Transverse colon (tissue), 4 donors: Measurements from ENCODE around the gene NHLRC4.
A peak's percentile ranks its signal among the peaks of the same experiment; 100 is the strongest.

Source experiments
- CTCF ChIP-seq, 5 experiments: fragments of 200-600 bp in 3 of 5; fragments of 450-650 bp in 2 of 5; sonication (generic) in 3 of 5; IDR thresholded peaks; 1 replicate in 2 of 5; 2 replicates in 3 of 5; pipeline ENCODE4 v1.5.1; 2016 to 2017; ENCODE audit warnings: antibody characterized with exemption in 5 of 5, inconsistent platforms in 3 of 5, mild to moderate bottlenecking in 2 of 5, moderate library complexity in 1 of 5
- EP300 ChIP-seq: sonication (generic); formaldehyde crosslinking; IDR thresholded peaks from one replicate; pipeline ENCODE4 v1.6.1; 2017; ENCODE audit warnings: antibody characterized with exemption, low read depth
- POLR2AphosphoS5 ChIP-seq, 3 donors: sonication (generic); formaldehyde crosslinking; IDR thresholded peaks; one replicate each; pipeline ENCODE4 v1.6.1; 2016; ENCODE audit warnings: antibody characterized with exemption in 3 of 3

- no peak for TF ChIP-seq CTCF (IDR thresholded peaks at IDR 0.05)
- no peak for TF ChIP-seq EP300
- TF ChIP-seq POLR2AphosphoS5 (IDR thresholded peaks at IDR 0.05) = peak in 2 of 3 donors; percentile 42 to 45
These were observed 50.2 kb downstream of the NHLRC4 start for GRCh38 chr16:616733-617586.
